Measurements from ENCODE around the gene RMND5A.

Gene RMND5A

GRCh38 chr2:86821842-86822241 is 101.8 kb downstream of the RMND5A start:
- no peak for DNase-seq (ENCODE audit: low read depth, low spot score)
- peak overlapping the region; percentile 63 for H3K27ac ChIP-seq

- no peak overlapping the region for H3K27ac ChIP-seq
- no peak for DNase-seq (ENCODE audit: low read depth, low spot score)
Measured at GRCh38 chr2:86822668-86823345, 102.7 kb downstream of the RMND5A start.

- DNase-seq (ENCODE audit: low read depth, low spot score) = no peak
- no peak overlapping the region for H3K27ac ChIP-seq
Measured at GRCh38 chr2:86825036-86825692, 105.1 kb downstream of the RMND5A start.

GRCh38 chr2:86825693-86826381 is 105.7 kb downstream of the RMND5A start:
- no peak for DNase-seq (ENCODE audit: low read depth, low spot score)
- no peak overlapping the region for H3K27ac ChIP-seq

- no peak for DNase-seq (ENCODE audit: low read depth, low spot score)
- no peak overlapping the region for H3K27ac ChIP-seq
Measured at GRCh38 chr2:86826951-86827350, 106.9 kb downstream of the RMND5A start.

Measured in epithelial cell of prostate (primary cell).